ENCODE results near the gene TENM4.
"Not testable (repeated sequence)": the region's sequence is repeated elsewhere in the genome, so short reads cannot be mapped to it uniquely, and the experiment has no call there.

TENM4 gene

DNA sequence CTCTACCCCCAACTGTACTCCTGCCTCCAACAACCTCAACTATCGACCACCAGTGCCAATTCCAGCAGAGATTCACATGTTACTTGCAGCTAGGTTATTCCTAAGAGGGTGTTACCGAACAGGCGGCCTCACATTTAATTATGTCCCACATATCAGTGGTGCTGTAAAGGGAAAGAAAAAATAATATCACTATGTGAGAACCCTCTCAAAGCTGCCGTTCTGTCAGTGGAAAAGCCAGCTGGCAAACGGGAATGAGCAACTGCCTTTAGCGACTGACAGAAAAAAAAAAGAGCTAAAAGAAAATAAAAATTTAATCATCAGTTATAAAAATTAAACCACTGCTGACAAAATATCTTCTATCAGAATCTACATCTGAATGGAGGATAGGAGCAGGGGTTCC lies 595.3 kb downstream of the TENM4 start:
- no peak for DNase-seq (ENCODE audit: low spot score)

DNA sequence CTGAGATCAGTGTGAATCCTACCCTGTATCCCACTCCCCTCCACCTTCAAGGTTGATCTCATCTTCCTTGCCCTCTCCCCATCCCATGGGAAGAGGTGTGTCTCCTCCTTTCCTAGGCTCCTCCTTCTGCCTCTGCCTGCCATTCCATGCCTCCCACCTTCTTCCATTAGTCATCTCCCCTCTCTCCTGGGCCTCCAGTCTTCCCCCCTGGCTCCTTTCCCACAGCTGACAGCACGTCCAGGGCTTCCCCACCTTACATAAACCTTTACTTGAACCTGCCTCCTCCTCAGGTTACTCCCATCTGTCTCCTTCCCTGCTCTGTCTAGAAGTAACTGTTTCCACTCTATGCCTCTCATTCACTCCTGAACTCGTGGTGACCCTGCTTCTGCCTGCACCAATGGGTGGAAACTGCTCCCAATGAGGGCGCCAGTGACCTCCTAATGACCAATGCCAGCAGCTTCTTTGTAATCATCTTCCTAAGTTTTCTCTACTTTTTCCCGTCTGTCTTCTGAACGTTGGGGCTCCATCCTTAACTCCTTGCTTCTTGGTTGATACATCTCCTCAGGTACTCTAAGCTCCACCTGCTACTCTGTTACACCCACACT lies 599.3 kb downstream of the TENM4 start:
- no peak for DNase-seq (ENCODE audit: low spot score)

DNA sequence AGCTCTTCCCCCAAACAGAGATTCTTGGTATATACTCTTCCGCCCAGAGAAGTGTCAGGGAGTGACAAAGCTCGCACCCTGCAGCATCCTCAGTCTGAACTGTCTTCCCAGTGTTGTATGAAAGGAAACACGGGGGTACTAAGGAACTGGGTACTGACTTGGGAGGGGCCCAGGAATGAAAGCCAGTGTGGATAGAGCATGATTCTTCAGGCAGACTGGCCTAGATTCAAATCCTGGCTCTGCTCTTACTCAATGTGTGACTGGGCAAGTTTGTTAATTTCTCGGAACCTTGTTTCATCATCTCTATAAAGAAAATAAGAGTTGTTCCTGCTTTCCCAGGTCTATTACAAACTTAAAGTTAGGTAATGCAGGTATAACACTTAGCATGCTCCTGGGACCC lies 600.2 kb downstream of the TENM4 start:
- DNase-seq (ENCODE audit: low spot score) = no peak

DNA sequence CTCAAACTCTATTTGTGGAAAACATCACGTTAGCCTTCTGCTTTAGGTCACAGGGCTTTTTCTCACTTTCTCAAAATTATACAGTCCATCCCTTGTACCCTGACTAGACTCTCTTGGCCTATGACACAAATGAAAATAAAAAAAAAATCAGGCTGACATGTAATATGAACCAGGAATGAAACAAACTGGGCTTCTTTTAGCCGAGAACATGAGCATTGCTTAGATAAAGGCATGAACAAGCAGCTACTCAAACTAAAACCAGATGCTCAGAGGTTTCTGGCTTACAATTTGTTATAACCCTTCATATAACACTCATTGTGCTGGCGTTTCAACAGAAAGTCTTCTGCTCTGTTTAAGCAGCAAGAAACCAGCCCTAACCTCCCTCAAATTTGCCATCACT lies 600.6 kb downstream of the TENM4 start:
- DNase-seq (ENCODE audit: low spot score) = no peak

DNA sequence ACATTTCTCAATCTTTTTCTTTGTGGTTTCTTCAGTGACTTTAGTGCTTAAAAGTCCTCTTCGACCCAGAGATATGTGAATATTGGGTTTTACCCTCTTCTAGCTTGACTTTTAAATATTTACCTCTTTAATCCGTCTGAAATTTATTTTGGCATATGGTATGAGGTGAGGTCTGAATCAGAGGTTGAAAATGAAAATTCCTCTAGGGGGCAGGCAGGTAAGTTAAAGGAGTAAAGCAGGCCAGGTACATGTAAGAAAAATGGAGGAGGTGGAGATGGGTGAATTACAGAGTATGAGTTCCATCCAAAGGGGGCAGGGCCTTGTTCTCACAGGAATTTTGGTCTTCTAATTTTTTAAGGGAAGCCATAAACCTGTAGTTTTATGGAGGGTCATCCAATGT lies 602.4 kb downstream of the TENM4 start:
- DNase-seq (ENCODE audit: low spot score) = no peak

DNA sequence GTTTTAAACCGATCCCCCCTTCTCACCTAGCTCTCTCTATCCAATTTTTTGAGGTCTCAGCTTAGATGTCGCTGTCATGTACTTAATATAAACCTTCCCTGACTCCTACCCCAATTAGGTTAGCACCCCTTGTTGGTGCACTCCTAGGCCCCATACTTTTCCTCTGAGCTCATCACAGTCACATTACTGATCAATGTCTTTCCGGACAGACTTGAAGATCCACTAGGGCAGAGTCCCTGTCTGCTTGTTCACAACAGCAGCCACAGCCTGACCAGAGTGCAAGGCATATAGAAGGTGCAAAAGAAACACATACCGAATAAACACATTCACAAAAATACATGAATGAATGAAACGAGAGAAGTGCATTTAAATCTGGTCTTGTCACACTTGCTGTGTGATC lies 605.2 kb downstream of the TENM4 start:
- no peak for DNase-seq (ENCODE audit: low spot score)

DNA sequence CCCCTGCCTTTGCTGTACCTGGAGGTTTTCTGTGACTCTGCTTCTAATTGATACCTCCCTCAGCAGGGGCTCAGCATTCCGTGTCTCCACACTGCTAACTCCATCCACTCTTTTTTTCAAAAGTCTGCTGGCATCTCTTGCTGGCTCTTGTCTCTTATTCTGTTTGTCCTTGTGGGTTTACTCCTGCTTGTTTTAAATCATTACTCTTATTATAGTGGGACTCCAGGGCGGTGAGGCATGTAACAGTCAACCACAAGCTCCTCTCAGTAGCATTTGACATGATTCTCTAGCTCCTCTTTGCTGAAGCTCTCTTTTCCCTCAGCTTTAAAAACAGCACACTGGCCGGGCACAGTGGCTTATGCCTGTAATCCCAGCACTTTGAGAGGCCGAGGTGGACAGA lies 605.9 kb downstream of the TENM4 start:
- no peak for DNase-seq (ENCODE audit: low spot score)

DNA sequence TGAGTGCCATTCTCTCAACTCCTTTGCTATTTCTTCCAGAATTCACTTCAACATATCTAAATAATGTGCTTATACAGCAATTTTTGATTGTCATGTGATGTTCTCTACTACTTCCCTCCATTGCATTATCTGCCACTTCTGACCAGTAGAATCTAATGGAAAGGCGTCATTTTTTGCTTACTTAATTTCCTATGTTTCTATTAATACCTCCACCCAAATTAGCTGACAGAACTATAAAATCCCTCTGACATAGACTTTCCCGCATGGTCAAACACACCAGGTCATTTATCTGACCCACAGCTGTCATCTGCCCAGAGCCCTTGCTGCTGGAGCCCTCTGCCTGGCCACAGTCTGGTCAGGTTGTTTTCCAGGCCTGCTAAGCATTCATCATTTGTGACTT lies 607.6 kb downstream of the TENM4 start:
- DNase-seq (ENCODE audit: low spot score) = no peak

DNA sequence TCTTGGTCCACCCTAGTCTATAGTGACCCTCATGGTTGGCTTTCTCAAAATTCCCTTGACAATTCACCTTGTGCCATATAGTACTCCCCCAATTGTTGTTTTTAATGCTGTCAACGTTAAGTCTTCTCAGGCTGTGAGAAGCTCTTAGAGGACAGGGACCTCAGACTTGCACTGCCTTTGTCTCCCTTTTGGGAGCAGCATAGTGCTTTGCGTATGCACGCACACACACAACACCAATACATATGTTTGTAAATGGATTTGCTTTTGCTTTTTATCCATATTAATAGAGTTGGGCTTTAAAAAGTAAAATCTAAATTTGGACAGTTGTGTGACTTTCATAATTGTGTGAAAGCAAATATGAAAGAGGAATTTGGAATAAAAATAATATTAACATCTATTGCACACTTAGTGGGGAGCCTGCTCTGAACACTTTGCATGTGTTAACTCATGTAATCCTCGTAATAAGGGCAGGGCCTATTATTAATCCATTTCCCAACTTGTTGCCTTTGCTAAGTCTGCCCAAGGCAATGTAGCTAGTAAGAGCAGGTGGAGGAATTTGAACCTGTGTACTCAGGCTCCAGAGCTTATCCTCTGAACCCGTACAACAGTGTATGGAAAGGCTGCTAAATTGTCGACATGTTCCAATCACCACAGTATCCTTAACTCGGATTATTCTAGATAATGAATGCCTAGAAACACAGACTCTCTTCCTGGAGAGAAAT lies 608.4 kb downstream of the TENM4 start:
- DNase-seq (ENCODE audit: low spot score) = no peak

DNA sequence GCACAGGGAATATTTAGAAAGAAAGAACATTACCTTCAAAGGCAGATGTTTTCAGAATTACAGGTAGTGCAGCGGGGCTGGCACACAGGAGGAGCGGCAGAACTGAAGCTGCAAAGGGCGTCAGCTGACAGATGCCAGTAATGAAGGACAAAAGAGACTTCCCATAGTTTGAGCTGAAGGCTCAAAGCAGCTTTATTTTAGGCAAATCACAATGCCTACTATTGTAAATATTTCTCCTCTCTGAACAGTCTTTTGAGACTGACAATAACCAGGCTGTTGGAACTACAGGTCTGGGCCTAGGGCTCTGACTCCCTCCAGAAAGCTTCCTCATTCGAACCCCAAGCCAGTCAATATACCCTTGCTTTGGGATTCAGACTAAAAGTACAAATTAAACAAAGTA lies 609.3 kb downstream of the TENM4 start:
- DNase-seq (ENCODE audit: low spot score) = no peak

DNA sequence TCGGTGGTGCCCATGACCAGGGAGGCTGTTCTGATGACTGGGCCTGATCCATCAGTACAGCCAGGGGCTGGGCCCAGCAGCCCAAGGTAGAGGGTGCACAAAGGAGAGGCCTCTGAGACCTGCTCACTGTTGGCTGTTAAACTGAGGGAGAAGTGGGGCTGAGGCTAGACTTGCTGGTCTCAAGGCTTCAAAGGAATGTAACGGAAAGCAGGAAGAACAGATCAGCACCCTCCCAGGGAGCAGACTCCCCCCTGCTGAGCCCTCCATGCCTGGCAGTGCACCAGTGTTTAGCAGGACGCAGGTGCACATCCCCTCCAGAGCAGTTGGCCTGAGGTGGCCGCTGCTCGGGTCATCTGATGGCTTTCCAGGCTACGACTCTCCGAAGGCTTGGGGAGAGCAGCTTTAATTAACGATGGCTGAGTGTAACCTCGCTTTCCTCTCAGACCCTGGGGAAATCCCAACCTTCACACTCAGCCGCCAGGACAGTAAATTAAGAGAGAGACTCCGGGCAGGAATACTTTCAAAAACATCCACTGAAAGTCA lies 610.5 kb downstream of the TENM4 start:
- no peak for DNase-seq (ENCODE audit: low spot score)

DNA sequence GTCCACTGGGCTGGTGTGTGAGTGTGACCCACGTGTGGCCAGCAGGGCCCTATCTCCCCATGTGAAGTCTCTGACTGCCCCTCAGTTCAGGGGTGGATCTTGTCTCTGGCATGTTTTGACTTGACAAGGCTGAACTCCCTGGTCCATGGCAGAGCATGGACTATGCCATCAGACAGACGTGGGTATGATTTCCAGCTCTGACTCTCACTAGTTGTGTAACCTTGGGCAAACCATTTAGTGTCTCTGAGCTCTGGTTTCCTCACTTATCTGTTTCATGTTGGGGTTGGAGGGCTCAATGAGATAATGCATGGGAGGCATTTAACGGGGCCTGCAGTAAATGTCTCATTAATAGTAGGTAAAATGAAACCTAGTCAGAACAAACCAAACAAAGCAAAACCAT lies 611.7 kb downstream of the TENM4 start:
- DNase-seq (ENCODE audit: low spot score) = no peak

DNA sequence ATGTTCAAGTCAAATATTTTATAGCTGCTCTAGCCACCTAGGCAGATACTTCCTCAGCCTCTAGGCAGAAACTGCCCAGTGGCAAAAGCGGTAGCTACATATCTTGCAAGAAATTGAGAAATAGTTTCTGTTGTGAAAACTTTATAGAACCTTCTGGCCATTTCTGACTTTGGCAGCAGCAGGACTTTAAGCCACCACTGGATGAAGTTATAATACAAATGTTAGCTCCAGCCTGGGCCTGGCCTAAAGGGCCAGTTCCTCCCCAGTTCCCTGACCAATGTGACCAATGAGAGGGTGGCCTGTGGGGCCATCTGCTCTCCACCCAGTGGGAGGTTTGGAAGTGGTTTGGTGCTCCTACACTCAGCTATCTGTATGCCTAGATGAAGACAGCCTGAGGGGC lies 612.2 kb downstream of the TENM4 start:
- no peak for DNase-seq (ENCODE audit: low spot score)

DNA sequence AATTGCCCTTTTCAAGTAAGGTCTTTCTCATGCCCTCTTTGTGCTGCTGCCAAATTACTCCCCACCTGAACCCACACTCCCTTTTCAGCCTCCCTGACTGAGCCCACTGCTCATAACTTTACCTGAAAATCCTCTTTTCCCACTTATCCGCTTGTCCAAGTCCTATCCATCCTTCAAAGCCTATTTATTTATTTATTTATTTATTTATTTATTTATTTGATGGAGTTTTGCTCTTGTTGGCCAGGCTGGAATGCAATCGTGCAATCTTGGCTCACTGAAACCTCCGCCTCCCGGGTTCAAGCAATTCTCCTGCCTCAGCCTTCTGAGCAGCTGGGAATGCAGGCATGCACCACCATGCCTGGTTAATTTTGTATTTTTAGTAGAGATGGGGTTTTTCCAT lies 613.5 kb downstream of the TENM4 start:
- DNase-seq (ENCODE audit: low spot score) = not testable (repeated sequence)

DNA sequence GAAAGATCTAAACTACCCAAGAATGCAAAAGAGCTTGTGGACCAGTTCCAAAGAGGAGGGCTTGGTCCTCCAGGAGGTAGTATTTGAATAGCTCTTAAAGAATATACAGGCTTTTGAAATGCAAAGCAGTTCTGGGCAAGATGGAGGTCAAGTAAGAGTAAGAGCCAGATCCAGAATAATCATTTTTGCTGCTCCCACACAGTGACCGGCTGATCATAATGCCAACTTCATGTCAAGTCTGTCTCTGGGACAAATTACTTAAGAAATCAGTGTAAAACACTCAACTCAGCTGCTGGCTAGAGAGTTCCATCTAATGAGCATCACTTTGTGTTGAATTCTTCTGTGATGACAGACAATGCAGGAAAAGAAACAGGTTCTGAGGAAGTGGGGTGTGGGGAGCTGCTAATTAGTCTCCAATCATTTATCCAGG lies 615.2 kb downstream of the TENM4 start:
- no peak for DNase-seq (ENCODE audit: low spot score)

DNA sequence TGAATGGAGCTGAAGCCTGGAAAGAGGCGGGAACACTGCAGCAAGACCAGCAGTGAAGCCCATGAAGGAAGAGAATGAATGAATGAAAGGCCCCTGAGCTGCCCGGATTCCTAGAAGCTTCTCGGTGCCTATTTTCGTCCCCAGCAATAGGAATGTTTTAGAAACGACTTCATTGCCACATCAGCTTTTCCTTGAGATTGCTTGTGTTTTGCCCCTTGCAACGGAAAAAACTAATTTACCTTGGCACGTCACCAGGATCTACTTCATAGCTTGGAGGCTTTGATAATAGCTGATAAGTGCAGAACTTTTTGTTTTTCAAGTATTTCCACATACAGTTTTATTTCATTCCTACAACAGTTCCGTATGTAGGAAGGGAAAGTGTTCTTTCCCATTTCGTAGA lies 617.2 kb downstream of the TENM4 start:
- DNase-seq (ENCODE audit: low spot score) = no peak

DNA sequence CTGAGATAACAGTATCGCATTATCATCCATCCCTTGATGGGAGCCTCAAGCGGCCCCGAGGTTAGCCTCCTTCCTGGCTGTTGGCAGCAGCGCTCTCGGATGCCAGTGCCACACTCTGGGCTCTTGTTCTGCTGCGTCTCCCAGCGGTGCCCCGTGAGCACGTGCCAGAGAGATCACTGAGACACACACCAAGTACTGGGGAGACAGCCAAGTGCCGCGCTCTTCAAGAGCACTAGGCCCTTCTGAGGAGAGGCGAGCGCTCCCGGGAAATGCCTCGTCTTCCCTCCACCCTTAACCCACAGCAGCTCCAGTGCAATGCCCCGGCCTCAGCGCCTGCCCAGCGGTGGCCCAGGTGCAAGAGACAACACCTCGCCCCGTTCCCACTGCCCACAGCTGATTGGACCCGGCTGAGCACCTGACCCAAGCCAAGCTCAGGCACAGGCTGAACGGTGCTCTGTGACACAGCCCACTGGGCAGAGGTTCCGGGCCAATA lies 617.9 kb downstream of the TENM4 start:
- no peak for DNase-seq (ENCODE audit: low spot score)

DNA sequence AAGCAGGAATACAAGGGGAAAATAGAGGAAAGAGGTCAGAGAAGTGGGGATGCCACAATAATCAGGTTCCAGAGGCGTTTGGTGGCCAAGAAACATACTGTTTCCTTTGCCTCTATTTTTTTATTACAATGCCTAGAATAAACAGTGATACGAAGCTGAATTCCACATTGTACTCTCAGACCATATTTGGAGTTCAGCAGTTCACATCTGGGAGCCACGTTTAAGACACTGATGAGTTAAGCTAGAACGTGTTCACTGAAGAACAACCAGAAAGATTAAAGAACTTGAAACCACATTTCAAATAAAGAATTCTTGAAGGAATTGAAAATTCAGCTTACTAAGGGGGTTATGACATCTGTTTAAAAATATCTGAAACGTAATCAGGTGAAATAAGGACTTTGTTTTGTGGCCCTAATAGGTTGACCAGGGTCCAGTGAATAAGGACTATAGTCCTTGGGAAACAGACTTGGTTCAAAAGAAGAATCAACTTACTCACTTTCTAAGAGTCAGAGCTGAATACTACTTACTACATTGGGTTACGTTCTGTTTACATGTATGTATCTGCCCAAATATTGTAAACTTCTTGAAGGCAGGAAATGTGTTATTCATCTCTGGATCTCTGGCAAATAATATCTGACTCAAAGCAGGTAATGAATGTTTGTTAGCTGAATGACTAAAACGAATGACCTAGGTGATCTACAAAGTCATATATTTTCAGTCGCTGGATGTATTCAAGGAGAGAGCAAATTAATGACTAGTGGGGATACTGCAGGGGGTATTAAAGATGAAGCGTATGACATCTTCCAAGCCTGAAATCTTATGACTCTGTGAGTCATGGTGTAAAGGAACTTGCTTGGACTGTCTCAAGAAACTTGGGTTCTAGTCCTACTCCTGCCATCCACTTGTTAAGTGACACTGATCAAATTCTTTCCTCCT lies 619.2 kb downstream of the TENM4 start:
- no peak for DNase-seq (ENCODE audit: low spot score)

DNA sequence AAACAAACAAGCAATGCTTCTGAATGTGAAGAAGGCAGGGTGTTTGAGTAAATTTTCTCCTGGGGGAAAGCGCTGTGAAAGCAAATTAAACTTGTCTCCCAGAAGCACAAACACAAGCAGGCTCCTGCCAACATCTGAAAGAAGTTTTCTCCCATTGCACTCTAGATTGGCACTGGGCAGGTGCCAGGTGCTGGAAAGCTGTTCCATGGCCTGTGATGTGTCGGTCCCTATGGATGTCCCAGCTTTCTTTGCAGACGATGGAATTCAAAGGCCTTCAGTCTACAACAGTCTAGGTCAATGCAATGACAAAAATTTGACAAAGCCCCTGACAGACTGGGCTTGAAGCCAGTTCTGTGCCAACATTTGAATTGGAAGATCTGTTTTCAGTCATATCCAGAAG lies 620.1 kb downstream of the TENM4 start:
- no peak for DNase-seq (ENCODE audit: low spot score)

DNA sequence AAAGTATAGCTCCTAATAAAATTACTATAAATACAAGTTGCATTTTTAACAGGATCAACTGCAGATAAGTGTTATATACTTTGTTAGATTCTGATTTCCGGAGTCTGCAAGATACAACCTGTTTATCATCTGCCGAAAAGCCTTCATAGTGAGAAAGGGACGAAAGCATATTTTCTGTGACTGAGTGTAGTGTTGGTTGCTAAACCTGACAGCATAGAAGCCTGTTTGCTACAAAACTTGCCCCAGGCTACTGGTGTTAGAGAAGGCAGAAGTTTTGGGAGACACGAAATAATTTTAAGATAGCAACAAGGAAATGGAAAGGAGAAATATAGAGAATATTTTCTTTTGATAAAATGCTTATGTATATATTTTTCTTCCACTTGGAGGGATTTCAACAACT lies 622.6 kb downstream of the TENM4 start:
- DNase-seq (ENCODE audit: low spot score) = no peak

DNA sequence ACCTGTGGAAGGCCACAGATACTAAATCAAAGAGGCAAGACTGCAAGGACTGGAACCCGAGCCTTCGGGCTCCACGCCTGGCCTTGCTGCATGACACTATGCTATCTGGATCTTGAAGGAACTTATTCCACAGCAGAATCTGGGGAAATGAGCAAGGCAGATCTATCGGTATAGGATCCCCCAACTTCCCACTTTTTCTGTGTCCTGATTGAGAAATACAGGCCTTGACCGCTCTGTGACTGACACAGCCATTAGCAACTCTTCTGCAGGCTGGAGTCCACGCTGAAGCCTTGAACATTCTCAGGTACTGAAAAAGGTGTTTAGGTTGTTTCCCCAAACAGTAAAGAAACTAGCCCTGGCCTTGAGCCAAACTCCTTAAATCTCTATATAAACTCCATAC lies 625.0 kb downstream of the TENM4 start:
- DNase-seq (ENCODE audit: low spot score) = no peak

DNA sequence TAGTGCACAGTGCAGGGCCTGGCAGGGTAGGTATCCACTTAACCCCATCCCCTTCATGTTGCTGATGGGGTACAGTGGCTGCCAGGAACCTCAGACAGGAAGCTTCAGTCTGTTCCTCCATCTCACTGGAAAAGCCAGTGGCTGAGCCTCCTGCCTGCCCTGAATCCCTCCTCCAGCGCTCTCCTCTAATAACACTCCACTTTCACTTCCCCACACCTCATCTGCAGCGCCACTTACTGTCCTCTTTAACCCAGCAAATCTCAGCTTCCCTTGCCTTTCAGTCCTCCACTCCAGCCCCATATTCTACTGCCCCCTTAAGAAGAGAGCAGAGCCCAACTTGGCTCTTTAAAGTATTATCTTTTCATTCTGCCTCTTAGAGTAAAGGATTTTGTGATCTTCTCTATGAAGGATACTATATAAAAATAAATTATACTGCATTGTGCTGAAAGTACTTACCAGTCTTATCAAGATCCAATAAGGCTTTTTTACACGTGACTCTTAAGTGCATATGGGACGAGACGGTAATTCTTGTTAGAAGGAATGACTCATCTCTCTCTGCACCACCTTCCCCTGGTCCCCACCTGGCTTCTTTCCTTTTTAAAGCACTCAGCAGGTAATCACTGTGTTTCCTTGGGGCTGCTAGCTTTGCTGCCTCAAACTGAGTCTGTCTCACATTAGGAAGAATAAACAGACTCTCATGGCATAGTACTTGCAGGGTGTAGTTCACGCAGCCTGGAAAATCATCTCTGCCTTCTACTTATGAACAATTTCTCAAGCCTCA lies 628.1 kb downstream of the TENM4 start:
- DNase-seq (ENCODE audit: low spot score) = no peak
